T1000 (cell line): ENCODE data around the gene TMCC1.
"Not testable (repeated sequence)": the region's sequence is repeated elsewhere in the genome, so short reads cannot be mapped to it uniquely, and the experiment has no call there.

ENCODE experiments used
- DNase-seq: peaks from one replicate; lab custom pipeline; 2025; ENCODE audit warnings: mixed read lengths; lab: John Stamatoyannopoulos, UW

The TMCC1 gene

GRCh38 chr3:129727707-129728106 is 165.8 kb downstream of the TMCC1 start:
- no peak for DNase-seq

- no peak for DNase-seq
These were observed 169.8 kb downstream of the TMCC1 start for GRCh38 chr3:129723558-129724324.

GRCh38 chr3:129722527-129722926 is 171.0 kb downstream of the TMCC1 start:
- no peak for DNase-seq

GRCh38 chr3:129718201-129718600 is 175.3 kb downstream of the TMCC1 start:
- no peak for DNase-seq

- no peak for DNase-seq
These were observed 177.7 kb downstream of the TMCC1 start for GRCh38 chr3:129715854-129716253.

GRCh38 chr3:129708328-129708861 is 185.1 kb downstream of the TMCC1 start:
- no peak for DNase-seq

- DNase-seq, result no peak
These were observed 188.2 kb downstream of the TMCC1 start for GRCh38 chr3:129705274-129705673.

- DNase-seq, result no peak
These were observed 189.6 kb downstream of the TMCC1 start for GRCh38 chr3:129703913-129704312.

GRCh38 chr3:129702934-129703712 is 190.4 kb downstream of the TMCC1 start:
- DNase-seq, result no peak

GRCh38 chr3:129701161-129701560 is 192.3 kb downstream of the TMCC1 start:
- DNase-seq, result no peak

- DNase-seq, result no peak
These were observed 193.9 kb downstream of the TMCC1 start for GRCh38 chr3:129699612-129700011.

- no peak for DNase-seq
These were observed 194.3 kb downstream of the TMCC1 start for GRCh38 chr3:129699199-129699598.

- DNase-seq, result no peak
These were observed 196.1 kb downstream of the TMCC1 start for GRCh38 chr3:129697229-129697969.

GRCh38 chr3:129696430-129696829 is 197.1 kb downstream of the TMCC1 start:
- DNase-seq, result not testable (repeated sequence)

- DNase-seq, result no peak
These were observed 198.3 kb downstream of the TMCC1 start for GRCh38 chr3:129695230-129695629.

GRCh38 chr3:129694228-129694627 is 199.3 kb downstream of the TMCC1 start:
- no peak for DNase-seq

GRCh38 chr3:129692743-129693142 is 200.8 kb downstream of the TMCC1 start:
- DNase-seq, result no peak

- no peak for DNase-seq
These were observed 202.5 kb downstream of the TMCC1 start for GRCh38 chr3:129690963-129691362.

GRCh38 chr3:129690406-129690805 is 203.1 kb downstream of the TMCC1 start:
- no peak for DNase-seq

GRCh38 chr3:129689036-129689435 is 204.5 kb downstream of the TMCC1 start:
- DNase-seq, result no peak

- no peak for DNase-seq
These were observed 205.1 kb downstream of the TMCC1 start for GRCh38 chr3:129688271-129688895.

GRCh38 chr3:129687586-129688125 is 205.9 kb downstream of the TMCC1 start:
- no peak for DNase-seq
